HG03139 (cell line): ENCODE results near the gene CCDC141.

Experiments used
- ATAC-seq: cut with Tn5 transposase; IDR thresholded peaks from one replicate; pipeline ENCODE4 v1.9.1; 2021; ENCODE audit not compliant: unreplicated experiment

Gene CCDC141

DNA sequence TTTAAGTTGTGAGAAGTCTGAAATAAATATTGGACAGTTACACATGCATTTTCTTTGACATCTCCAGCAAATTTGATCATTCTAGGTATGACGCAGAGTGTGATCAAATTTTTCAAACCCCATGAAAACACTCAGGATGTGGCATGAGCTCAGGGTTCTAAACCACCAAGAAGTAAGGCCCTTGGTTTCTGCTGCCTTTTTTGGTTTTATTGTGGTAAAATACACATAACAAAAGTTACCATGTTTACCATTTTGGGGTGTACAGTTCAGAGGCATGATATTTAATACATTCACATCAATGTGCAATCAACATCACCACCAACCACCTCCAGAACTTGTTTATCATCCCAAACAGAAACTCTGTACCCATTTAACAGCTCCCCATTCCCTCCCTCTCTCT is 178.4 kb downstream of the CCDC141 start:
- no peak for ATAC-seq

DNA sequence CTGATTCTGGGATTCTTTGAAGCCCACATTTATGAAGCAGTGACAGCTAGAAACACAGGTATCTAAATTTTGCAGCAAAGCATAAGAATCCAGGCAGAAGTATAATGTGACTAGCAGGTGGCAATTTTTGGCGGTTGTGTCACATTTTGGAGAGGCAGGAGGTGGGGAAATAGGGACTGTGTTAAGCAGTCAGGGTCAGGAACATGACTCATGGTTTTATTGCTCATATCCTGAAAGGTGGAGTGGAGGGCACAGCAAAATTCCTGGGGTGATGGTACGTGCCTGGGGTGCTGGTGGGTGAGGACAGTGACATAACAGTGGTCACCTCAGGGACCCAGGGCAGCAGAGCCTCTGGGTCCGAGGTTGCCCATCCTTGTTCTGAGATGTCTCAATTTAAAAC is 179.2 kb downstream of the CCDC141 start:
- ATAC-seq = no peak

DNA sequence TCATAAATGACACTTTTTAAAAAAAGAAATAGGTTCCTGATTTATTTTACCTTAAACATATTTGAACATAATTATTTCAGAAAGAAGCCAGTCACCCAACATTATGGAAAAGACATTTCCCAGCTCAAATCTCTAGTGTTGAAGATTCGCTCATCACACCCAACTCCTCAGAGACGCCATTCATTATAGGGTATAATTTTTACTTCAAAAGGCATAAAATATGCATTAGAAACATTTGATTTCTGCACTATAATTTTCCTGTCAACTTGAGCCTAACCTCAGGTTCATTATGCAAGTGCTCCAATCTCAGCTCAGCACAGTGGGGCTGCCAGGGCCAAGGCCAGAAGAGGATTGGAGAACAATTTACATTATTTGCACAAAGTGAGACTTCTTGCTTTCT is 183.9 kb downstream of the CCDC141 start:
- no peak for ATAC-seq

DNA sequence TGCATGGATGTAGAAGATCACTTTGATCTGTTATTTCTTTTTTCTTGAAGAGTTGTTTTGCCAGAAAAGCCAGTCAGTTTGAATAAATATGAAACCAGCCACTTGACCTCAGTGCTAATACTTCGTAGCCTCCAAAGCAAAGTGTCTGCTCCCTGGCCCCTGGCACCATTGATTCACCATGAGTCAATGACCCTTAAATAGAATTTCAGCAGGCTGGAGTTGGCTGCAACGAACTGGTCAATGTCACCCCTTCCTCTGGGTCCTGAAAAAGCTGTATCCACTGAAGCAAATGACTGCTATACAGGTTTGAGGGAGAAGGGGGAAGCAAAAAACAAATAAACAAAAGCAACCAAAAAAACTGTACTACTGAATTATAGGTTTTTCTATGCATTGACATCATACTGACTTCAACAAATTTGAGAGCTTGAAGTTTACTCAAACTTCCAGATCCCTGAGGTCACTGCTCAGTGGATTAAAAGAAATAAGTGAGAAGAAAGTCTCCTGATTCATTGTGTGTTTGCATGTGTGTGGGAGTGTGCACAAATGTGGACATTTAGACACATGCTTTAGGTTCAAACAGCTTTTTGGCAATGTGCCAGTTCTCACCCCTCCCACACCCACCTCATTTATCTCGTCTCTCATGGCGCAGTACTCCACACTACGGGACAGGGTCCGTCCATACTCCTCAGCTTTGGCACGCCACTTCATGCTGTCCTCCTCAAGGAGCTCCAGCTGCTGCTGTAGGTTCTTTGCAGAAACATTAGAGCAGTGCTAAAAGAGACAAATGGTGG is 184.6 kb downstream of the CCDC141 start:
- ATAC-seq = no peak

DNA sequence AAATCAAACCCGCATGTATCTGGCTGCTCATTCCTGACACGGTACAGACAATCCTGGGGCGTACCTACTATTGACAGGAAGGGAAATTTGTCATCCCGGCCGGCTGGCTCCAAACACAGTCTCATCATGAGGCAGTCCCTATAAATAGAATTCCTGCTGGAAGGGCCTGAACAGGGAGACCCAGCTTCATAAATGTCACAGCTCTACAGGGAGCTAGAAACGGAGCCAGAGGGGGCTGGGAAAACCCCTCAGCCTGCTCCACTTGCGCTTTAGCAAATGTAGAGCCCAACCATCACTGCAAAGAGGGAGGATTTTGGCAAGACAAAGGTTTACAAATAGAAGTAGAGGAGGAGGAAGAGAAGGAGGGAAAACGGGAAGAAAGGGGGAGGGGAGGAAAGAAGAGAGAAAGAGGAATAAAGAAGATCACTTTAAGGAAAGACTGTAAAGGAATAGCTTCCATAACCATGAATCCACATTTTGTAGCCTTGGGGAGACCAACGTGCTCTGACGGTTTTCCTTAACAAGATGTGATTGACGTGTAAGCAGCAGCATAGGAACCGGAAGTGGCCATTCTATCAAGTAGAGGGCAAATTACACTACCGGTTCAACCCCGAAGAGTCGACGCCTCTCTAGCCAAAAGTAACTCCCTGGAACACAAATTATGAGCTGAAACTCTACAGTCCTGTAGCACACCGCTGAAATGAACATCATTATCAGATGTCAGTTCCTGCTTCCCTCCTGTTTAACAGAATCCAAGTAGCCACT is 185.9 kb downstream of the CCDC141 start:
- ATAC-seq = no peak

DNA sequence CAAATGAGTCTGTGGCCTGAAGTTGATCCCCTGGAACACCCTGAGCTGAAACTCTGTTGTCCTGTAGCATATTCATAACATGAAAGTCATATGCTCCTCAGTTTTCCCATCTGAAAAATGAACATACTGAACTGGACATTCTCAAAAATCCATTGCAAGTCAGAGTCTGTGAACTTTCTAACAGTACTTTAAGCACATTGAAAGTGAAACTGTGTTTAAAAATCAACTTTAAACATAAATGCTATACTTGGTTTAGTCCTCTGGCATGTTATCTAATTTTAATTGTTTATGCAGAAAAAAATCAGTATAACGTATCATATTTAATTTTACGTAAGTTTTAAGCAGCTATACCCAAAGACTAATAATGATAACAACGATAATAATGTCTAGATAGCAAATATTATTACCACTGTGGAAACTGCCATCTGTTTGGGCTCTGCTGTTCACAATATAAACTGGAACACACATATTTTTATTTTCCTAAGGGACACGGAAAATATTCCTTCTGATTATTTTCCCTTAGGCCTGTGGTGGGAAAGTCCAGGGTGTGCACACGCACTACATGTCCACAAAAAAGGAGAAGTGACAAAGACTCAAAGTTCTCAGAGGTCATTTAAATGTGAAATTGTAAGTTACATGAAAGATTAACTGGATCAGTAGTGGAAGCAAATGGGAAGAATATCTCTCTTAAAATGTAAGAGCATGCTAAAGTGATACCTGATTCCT is 186.6 kb downstream of the CCDC141 start:
- no peak for ATAC-seq

DNA sequence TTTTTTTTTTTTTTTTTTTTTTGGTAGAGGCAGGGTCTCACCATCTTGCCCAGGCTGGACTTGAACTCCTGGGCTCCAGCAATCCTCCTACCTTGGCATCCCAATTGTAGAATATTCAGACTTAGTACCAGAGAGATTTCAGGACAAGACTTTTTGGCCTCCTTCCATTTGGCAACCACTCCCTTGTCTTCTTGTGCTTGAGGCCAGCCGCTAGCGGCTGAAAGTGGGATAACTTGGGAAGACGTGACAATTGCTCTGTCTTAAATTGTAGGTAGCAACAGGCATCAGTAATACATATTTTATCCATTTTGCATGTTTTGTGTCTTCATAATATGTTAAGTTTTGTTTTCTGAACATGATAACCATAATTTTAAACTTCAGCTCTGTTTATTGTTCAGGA is 189.4 kb downstream of the CCDC141 start:
- ATAC-seq = no peak

DNA sequence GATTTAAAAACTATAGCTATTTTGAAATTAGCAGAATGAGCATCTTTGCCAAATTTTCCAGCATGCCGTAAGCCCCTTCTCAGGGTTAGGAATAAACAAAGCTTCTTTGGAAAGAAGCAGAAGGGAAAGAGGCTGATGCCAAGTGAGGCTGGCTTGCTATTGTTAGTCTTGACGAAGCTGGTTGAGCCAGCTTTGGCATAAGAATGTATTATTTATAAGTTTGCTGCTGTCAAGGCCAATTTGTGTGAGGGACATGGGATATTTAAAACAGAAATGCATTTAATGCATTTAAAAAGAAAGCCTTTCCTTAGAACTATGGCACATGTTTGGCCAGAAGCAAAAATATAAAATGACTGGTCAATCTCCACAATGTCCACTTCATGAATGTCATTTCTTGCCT is 190.2 kb downstream of the CCDC141 start:
- ATAC-seq = no peak

DNA sequence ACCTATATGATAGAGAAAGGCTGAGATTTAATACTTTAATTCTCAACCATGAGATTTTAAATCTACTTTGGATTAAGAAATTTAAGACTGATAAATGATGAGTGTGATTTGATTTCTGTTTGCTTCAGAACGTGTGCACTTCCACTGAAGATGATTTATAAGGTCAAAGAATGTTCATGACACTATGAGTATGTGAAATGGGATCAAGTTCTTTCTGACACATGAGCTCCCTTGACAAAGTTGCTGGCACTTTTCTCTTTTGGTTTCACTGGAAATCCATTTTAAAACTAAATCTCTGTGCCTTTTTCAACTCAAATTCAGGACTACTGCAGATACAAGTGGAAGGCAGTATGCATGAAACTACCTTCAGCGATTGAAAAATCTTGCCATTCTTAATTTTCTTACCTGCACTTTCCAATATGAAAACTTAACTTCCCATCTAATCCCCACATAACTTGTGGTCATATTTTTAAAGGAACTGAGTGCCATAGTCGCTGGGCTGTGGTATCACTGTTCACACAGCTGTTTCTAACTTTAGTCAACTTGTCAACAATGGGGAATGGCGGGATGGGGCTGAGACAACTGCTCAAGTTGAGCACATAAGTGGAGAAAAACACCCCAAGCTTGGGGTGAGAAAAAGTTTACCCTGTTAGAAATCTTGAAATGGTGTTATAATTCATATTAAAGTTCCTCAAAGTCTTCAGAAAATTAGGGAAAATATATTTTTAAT is 190.9 kb downstream of the CCDC141 start:
- no peak for ATAC-seq

DNA sequence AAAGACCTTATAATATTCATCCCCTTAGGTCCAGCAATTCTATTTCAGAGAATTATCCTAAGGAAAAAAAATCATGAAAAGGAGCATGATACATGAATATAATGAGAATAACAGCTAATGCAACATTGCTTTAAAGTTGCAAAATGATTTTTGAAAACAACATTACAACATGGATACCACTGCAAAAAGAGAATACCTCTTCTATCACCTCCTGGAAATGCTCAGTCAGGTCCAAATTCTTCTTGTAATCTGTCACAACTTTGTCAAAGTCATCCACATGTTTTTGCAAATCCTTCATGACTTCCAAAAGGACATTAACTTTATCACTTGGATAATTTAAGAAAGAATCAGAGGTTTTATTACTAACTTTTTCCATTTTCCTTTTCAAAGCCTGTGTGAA is 194.8 kb downstream of the CCDC141 start:
- no peak for ATAC-seq

DNA sequence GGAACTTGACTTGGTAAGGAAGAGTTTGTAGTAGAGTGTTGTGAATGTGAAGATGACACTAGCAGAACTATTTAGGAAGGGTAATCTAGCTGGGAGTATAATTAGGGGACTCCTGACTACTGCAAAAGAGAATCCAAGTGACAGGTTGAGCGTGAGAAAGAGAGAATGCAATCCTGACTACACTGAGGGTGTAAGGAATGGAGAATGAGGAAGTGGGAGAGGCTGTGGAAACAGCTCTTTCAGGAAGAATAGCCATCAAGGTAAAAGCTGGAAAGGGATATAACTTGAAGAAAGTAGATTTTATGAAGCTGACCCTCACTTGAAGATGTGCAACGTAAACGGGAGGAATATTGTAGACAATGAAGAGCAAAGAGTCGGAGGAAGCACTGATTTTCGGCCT is 201.6 kb downstream of the CCDC141 start:
- ATAC-seq = no peak

DNA sequence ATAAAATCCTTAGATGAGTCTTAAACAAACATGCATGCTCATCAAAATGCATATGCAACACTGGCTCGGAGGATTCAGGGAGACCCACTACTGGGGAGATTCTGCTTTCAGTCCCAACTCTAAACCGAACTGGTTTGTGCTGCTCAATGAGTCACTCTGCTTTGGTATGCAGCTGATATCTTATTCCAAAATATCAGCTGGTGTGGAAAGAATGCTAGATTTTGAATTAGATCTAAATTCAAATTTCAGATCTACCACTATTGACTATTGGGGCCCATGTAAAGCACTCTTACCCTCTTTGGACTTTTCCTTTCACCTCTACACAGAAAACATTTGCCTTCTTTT is 203.5 kb downstream of the CCDC141 start:
- ATAC-seq = no peak

DNA sequence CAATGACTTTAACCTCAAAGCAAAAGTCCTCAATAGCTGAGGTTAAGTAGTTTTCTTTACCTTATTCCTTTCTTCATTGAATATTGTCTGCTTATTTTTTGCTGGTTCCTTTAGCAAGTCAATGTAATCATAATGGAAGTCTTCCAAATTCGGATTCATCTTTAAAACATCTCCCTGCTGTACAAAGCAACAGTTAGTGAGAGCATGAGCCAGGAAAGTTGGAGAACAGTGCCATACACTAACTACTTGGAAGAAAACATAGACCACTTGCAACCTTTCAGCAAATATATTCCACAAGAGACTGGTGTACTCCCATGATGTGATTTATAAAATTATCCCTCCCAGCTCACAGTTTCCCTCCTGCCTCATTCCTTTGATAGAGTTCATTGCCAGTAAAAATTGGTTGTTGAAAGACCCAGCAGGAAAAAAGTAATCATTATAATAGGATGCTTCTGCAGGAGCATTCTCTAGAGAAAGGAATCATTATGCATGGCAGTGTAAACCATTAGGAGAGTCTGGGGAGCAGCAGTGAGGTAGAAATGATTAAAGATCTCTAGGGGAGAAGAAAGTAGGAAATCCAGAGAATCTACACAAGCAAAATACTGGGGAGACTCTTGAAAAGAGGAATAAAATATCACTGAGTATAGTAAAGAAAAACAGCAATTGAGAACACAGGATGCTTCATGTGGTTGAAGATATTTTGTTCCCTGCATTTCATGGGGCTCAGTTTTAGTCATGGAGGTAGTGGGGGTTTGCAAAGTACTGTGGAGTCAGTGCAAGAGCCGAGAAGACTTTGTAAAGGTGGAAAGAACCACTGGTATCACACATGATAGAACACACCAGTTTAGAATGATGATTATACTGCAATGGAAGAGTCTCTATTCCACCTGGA is 204.1 kb downstream of the CCDC141 start:
- ATAC-seq = no peak

DNA sequence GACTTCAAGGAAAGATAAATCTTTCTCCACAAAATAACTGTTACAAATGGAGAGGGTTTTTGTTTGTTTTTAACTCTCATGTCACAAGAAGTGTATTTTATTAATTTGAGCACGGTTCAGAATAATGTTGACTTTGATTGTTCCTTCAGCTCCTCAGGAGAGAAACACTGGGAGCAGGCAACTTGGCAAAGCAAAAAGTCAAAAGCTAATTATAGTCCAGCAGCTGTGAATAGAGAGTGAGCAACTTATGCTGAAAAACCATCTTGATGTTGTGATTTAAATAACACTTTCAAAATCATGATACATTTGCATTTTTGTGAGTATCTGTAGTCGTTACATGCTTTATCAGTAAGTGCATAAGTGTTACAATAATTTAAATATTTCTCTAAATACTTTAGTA is 205.2 kb downstream of the CCDC141 start:
- ATAC-seq = no peak

DNA sequence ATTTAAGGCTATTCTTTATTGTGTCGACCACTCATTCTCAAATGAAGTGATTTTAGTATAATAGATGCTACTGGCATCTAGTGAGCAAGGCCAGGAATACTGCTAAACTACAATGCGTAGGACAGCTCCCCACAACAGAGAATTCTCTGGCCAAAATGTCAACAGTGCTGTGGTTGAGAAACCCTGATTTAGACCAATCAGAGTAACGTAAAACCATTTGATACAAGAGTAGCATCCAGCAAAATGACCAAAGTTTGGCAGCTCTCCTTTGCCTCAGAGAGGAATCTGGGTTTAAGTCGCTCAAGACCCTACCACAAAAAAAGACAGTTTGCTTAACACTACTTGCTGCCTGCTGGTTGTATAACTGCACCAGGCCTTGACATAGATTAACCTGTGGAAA is 205.7 kb downstream of the CCDC141 start:
- ATAC-seq = no peak

DNA sequence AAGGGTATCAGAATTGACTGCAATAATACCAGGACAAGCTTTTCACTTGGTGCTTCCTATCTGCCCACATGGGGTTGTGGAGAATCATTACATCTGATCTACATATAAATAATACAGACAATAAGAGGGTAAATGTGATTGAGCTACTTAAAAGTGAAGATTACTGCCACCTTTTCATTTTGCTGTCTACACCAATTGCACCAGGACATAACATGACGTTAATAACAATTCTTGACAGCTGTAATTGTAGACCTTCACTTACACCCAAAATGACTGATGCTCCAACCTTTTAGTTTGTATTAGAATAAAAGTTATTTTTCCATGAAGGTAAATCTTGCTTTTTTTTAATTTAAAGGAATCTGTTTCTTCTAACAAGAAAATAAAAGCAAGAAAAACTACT is 206.2 kb downstream of the CCDC141 start:
- no peak for ATAC-seq

DNA sequence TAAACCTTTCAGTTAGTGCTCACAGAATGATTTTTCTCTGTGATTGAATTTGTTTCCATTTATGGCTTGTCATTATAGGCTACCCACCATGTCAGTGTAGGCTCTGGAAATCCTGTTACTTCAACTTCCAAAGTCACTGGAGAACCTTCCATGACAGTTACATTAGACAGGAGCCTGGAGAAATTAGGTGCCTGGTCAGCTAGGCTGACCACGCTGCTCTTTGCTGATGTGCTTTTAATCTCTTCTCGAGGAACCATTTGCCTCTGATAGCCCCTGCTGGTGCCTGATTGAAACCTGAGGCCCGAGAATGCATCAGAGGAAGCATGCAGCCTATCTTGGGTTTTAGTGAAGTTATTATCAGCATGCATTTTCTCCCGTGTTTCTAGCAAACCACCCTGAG is 213.1 kb downstream of the CCDC141 start:
- ATAC-seq = no peak

DNA sequence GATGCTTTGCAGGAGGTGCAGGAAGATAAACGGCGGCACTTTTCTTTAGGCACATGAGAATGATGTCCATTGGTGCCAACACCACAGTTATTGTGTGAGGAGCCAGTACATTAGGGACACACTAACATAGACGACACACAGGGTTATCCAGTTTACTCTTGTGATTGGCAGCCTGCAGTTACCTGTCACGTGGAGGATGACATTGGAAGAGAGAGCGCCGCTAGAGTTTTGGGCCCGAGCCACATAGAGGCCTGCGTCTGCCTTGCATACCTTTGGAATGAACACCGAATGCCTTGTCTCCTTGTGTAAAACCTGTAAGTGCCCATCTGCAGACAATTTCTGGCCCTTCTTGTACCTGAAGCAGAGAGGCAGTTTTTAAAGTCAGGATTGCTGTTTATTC is 215.9 kb downstream of the CCDC141 start:
- ATAC-seq = no peak

DNA sequence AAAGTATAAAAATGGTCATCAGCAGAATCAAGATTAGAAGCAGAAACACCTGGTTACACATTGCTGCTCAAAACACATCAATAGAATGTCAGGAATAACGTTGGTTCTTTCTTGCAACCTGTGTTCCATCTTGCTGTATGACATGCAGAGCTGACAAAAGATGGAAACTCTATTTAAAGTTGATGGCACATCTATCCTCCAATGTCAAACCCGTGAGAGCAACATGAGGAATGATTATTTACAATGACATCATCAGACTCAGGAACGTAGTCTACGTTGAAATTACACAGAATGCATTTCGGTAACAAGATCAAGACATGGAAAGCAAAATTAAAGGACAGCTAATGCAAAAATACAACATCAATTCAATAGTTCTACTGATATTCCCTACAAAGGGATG is 216.6 kb downstream of the CCDC141 start:
- no peak for ATAC-seq

DNA sequence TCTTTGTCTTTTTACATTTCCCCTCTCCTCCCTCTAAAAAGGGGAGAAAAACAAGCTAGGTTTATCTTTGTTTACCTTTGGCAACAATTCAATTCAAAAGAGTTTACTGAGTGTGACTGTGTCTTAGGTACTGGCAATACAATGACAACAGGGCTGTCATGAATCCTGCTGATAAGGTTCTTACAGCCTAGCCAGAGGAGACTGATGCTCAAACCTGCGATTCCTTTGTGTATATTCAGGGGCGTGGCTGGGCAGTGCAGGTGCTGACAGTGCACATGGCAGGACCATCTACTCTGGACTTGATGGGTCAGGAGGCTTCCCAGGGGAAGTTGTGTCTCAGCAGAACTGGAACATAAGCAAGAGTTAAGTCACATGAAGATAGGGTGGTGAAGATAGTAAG is 219.5 kb downstream of the CCDC141 start:
- no peak for ATAC-seq
